ENCODE results near the gene ZNF316.

The ZNF316 gene

GRCh38 chr7:6691609-6692106, 54.5 kb downstream of the ZNF316 start:
- DNase-seq (ENCODE audit: low spot score), result no peak

DNA sequence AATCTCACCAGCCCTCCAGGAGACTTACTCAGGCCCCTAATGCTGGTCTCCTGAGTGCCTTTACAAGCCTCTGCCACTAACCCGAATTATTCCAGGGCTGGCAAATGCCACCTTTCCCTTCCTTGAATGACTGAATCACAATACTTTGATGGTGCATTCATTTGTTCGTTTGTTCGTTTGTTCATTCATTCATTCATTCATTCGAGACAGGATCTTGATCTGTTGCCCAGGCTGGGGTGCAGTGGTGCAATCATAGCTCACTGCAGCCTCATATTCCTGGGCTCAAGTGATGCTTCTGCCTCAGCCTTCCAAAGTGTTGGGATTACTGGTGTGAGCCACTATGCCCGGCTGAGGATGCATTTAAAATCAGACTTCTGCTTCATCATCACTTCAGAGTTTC, 63.7 kb downstream of the ZNF316 start:
- no peak for DNase-seq (ENCODE audit: low spot score)

DNA sequence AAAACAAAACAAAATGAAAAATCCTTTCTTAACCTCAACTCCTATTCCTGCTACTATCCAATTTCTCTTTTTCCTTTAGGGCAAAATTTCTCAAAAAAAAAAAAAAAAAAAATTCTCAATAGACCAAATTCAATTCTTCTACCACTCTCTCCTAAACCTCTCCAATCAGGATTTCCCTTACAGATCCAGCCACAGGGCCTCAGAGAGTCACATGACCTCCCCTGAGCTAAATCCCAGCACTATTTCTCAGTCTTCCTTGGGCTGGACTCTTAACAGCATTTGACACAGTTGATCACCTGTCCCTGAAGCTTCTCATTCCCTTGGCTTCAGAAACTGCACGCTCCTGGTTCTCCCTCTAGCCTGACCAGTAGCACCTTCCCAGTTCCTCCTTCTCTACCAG, 64.7 kb downstream of the ZNF316 start:
- DNase-seq (ENCODE audit: low spot score), result no peak
